ENCODE results near the gene BRINP2.

The BRINP2 gene

GRCh38 chr1:177270863-177271262, 100.1 kb downstream of the BRINP2 start:
- H2BK5ac ChIP-seq (ENCODE audit: low read depth, low read length, poor library complexity, severe bottlenecking) = no peak overlapping the region
- H3K4me3 ChIP-seq (ENCODE audit: insufficient read depth in 1 of 2, low read depth in 1 of 2, low read length in 2 of 2) = no peak overlapping the region
- no peak overlapping the region for H3K18ac ChIP-seq (ENCODE audit: low read depth in 1 of 2, low read length in 2 of 2)
- no peaks in the 10 kb centered on the region for H3K79me1 ChIP-seq (replicated peaks; ENCODE audit: low read length, poor library complexity, severe bottlenecking)
- no peak overlapping the region for H3K9ac ChIP-seq (ENCODE audit: low read length)
- no peaks in the 10 kb centered on the region for H3K9me3 ChIP-seq (ENCODE audit: control insufficient read depth, low read length)
- peaks cover 2% of the 10 kb centered on the region for H3K4me1 ChIP-seq (ENCODE audit: control insufficient read depth, insufficient read depth, low read depth, low read length)
- no peak overlapping the region for H2BK15ac ChIP-seq (ENCODE audit: low read depth, poor library complexity, severe bottlenecking)
- H3K27ac ChIP-seq (ENCODE audit: low read length, poor library complexity, severe bottlenecking) = no peak overlapping the region
- peaks cover 8 to 54% of the 10 kb centered on the region in 2 experiments for H3K27me3 ChIP-seq (ENCODE audit: control insufficient read depth in 1 of 2, insufficient read depth in 1 of 2, low read length in 2 of 2)
- H3K4ac ChIP-seq (ENCODE audit: low read depth in 1 of 2, low read length in 2 of 2) = no peak overlapping the region
- H3K23ac ChIP-seq (ENCODE audit: low read length in 2 of 2) = no peak overlapping the region
- H3K14ac ChIP-seq (ENCODE audit: low read length in 2 of 2) = no peak overlapping the region
- H2AK5ac ChIP-seq (ENCODE audit: low read length, severe bottlenecking) = no peak overlapping the region
- H4K8ac ChIP-seq (ENCODE audit: low read length) = no peak overlapping the region
- DNase-seq = no peak
- no peak overlapping the region for H2AFZ ChIP-seq (ENCODE audit: low read depth, low read length)
- no peak overlapping the region for H2BK12ac ChIP-seq (ENCODE audit: low read length in 2 of 2)
- 100% methylated on average over 1 of the region's 1 CpG for WGBS
- H4K91ac ChIP-seq (ENCODE audit: low read length) = no peak overlapping the region
- H3K4me2 ChIP-seq (ENCODE audit: low read length, poor library complexity, severe bottlenecking) = no peak overlapping the region
- no peak overlapping the region for H2BK120ac ChIP-seq (ENCODE audit: low read depth, low read length)
- H3K36me3 ChIP-seq (ENCODE audit: control insufficient read depth in 1 of 2, insufficient read depth in 2 of 2, low read depth in 1 of 2, low read length in 2 of 2) = no peaks in the 10 kb centered on the region

GRCh38 chr1:177273141-177273540, 102.4 kb downstream of the BRINP2 start:
- H3K36me3 ChIP-seq (ENCODE audit: control insufficient read depth in 1 of 2, insufficient read depth in 2 of 2, low read depth in 1 of 2, low read length in 2 of 2) = no peaks in the 10 kb centered on the region
- no peak overlapping the region for H4K8ac ChIP-seq (ENCODE audit: low read length)

GRCh38 chr1:177274687-177275211, 104.0 kb downstream of the BRINP2 start:
- Histone ChIP-seq H2AK5ac (ENCODE audit: low read length, severe bottlenecking) (no peak overlapping the region), H3K23ac (ENCODE audit: low read length in 2 of 2) (no peak overlapping the region), H3K4me1 (ENCODE audit: control insufficient read depth, insufficient read depth, low read depth, low read length) (peaks cover 9% of the 10 kb centered on the region), H2AFZ (ENCODE audit: low read depth, low read length) (no peak overlapping the region), H3K4ac (ENCODE audit: low read depth in 1 of 2, low read length in 2 of 2) (no peak overlapping the region), H4K8ac (ENCODE audit: low read length) (no peak overlapping the region), H2BK120ac (ENCODE audit: low read depth, low read length) (no peak overlapping the region), H3K9ac (ENCODE audit: low read length) (no peak overlapping the region), H3K14ac (ENCODE audit: low read length in 2 of 2) (no peak overlapping the region), H3K9me3 (ENCODE audit: control insufficient read depth, low read length) (no peaks in the 10 kb centered on the region), H3K27me3 (ENCODE audit: control insufficient read depth in 1 of 2, insufficient read depth in 1 of 2, low read length in 2 of 2) (peaks cover 0 to 33% of the 10 kb centered on the region in 2 experiments), H3K79me1 (replicated peaks; ENCODE audit: low read length, poor library complexity, severe bottlenecking) (no peaks in the 10 kb centered on the region), H3K4me3 (ENCODE audit: insufficient read depth in 1 of 2, low read depth in 1 of 2, low read length in 2 of 2) (no peak overlapping the region), H2BK15ac (ENCODE audit: low read depth, poor library complexity, severe bottlenecking) (no peak overlapping the region), H3K18ac (ENCODE audit: low read depth in 1 of 2, low read length in 2 of 2) (peak overlapping the region in 1 of 2 experiments; percentile 11), H4K91ac (ENCODE audit: low read length) (no peak overlapping the region), H3K4me2 (ENCODE audit: low read length, poor library complexity, severe bottlenecking) (no peak overlapping the region), H2BK5ac (ENCODE audit: low read depth, low read length, poor library complexity, severe bottlenecking) (no peak overlapping the region), H2BK12ac (ENCODE audit: low read length in 2 of 2) (no peak overlapping the region), H3K27ac (ENCODE audit: low read length, poor library complexity, severe bottlenecking) (no peak overlapping the region), H3K36me3 (ENCODE audit: control insufficient read depth in 1 of 2, insufficient read depth in 2 of 2, low read depth in 1 of 2, low read length in 2 of 2) (no peaks in the 10 kb centered on the region)
- peak; percentile 38 for DNase-seq
- 74% methylated on average over 5 of the region's 5 CpGs for WGBS

More at GRCh38 chr1:177273141-177273540, 102.4 kb downstream of the BRINP2 start:
- no peak overlapping the region for H2BK120ac ChIP-seq (ENCODE audit: low read depth, low read length)
- no peak overlapping the region for H3K27ac ChIP-seq (ENCODE audit: low read length, poor library complexity, severe bottlenecking)
- no peak for DNase-seq
- no peak overlapping the region for H2BK12ac ChIP-seq (ENCODE audit: low read length in 2 of 2)
- no peak overlapping the region for H3K4ac ChIP-seq (ENCODE audit: low read depth in 1 of 2, low read length in 2 of 2)
- no peak overlapping the region for H3K9ac ChIP-seq (ENCODE audit: low read length)
- no peak overlapping the region for H3K23ac ChIP-seq (ENCODE audit: low read length in 2 of 2)
- WGBS = 80% methylated on average over 4 of the region's 5 CpGs
- H3K4me2 ChIP-seq (ENCODE audit: low read length, poor library complexity, severe bottlenecking) = no peak overlapping the region
- no peak overlapping the region for H2AK5ac ChIP-seq (ENCODE audit: low read length, severe bottlenecking)
- no peaks in the 10 kb centered on the region for H3K79me1 ChIP-seq (replicated peaks; ENCODE audit: low read length, poor library complexity, severe bottlenecking)
- H3K27me3 ChIP-seq (ENCODE audit: control insufficient read depth in 1 of 2, insufficient read depth in 1 of 2, low read length in 2 of 2) = peaks cover 6 to 48% of the 10 kb centered on the region in 2 experiments
- H3K9me3 ChIP-seq (ENCODE audit: control insufficient read depth, low read length) = no peaks in the 10 kb centered on the region
- H3K4me3 ChIP-seq (ENCODE audit: insufficient read depth in 1 of 2, low read depth in 1 of 2, low read length in 2 of 2) = no peak overlapping the region
- H3K14ac ChIP-seq (ENCODE audit: low read length in 2 of 2) = no peak overlapping the region
- no peak overlapping the region for H3K18ac ChIP-seq (ENCODE audit: low read depth in 1 of 2, low read length in 2 of 2)
- no peak overlapping the region for H2AFZ ChIP-seq (ENCODE audit: low read depth, low read length)
- peaks cover 5% of the 10 kb centered on the region for H3K4me1 ChIP-seq (ENCODE audit: control insufficient read depth, insufficient read depth, low read depth, low read length)
- H2BK15ac ChIP-seq (ENCODE audit: low read depth, poor library complexity, severe bottlenecking) = no peak overlapping the region
- H2BK5ac ChIP-seq (ENCODE audit: low read depth, low read length, poor library complexity, severe bottlenecking) = no peak overlapping the region
- H4K91ac ChIP-seq (ENCODE audit: low read length) = no peak overlapping the region

GRCh38 chr1:177275736-177276135, 105.0 kb downstream of the BRINP2 start:
- no peak overlapping the region for H2BK12ac ChIP-seq (ENCODE audit: low read length in 2 of 2)
- 87% methylated on average over 1 of the region's 1 CpG for WGBS
- no peak overlapping the region for H2BK5ac ChIP-seq (ENCODE audit: low read depth, low read length, poor library complexity, severe bottlenecking)

More at GRCh38 chr1:177275736-177276135, 105.0 kb downstream of the BRINP2 start:
- H3K18ac ChIP-seq (ENCODE audit: low read depth in 1 of 2, low read length in 2 of 2) = no peak overlapping the region
- H3K4ac ChIP-seq (ENCODE audit: low read depth in 1 of 2, low read length in 2 of 2) = no peak overlapping the region
- no peaks in the 10 kb centered on the region for H3K9me3 ChIP-seq (ENCODE audit: control insufficient read depth, low read length)
- no peak overlapping the region for H2AFZ ChIP-seq (ENCODE audit: low read depth, low read length)
- H3K14ac ChIP-seq (ENCODE audit: low read length in 2 of 2) = no peak overlapping the region
- peaks cover 9% of the 10 kb centered on the region for H3K4me1 ChIP-seq (ENCODE audit: control insufficient read depth, insufficient read depth, low read depth, low read length)
- no peak overlapping the region for H3K4me3 ChIP-seq (ENCODE audit: insufficient read depth in 1 of 2, low read depth in 1 of 2, low read length in 2 of 2)
- peak overlapping the region; percentile 15 for H4K91ac ChIP-seq (ENCODE audit: low read length)
- H4K8ac ChIP-seq (ENCODE audit: low read length) = no peak overlapping the region
- H3K4me2 ChIP-seq (ENCODE audit: low read length, poor library complexity, severe bottlenecking) = no peak overlapping the region
- no peaks in the 10 kb centered on the region for H3K79me1 ChIP-seq (replicated peaks; ENCODE audit: low read length, poor library complexity, severe bottlenecking)
- peaks cover 0 to 36% of the 10 kb centered on the region in 2 experiments for H3K27me3 ChIP-seq (ENCODE audit: control insufficient read depth in 1 of 2, insufficient read depth in 1 of 2, low read length in 2 of 2)
- H2BK15ac ChIP-seq (ENCODE audit: low read depth, poor library complexity, severe bottlenecking) = no peak overlapping the region
- no peak overlapping the region for H2AK5ac ChIP-seq (ENCODE audit: low read length, severe bottlenecking)
- H3K9ac ChIP-seq (ENCODE audit: low read length) = no peak overlapping the region
- no peak for DNase-seq
- no peaks in the 10 kb centered on the region for H3K36me3 ChIP-seq (ENCODE audit: control insufficient read depth in 1 of 2, insufficient read depth in 2 of 2, low read depth in 1 of 2, low read length in 2 of 2)
- no peak overlapping the region for H2BK120ac ChIP-seq (ENCODE audit: low read depth, low read length)
- H3K23ac ChIP-seq (ENCODE audit: low read length in 2 of 2) = no peak overlapping the region
- no peak overlapping the region for H3K27ac ChIP-seq (ENCODE audit: low read length, poor library complexity, severe bottlenecking)

Data from mesenchymal stem cell (in vitro differentiated cells and primary cell).